Gastroesophageal sphincter (tissue), 3 donors: ENCODE measurements around the gene PTPN2.

Source experiments
- POLR2A ChIP-seq, 2 donors: fragments of 450-650 bp; IDR thresholded peaks; one replicate each; pipeline ENCODE4 v1.6.1; 2017; ENCODE audit warnings: antibody characterized with exemption in 2 of 2, mild to moderate bottlenecking in 2 of 2, moderate library complexity in 1 of 2
- TF ChIP-seq, protein P1 (sequence below), 4 experiments: fragments of 200-600 bp in 2 of 4; fragments of 450-650 bp in 2 of 4; sonication (generic) in 1 of 4; IDR thresholded peaks; one replicate each; pipeline ENCODE4 v1.5.1; 2017 to 2019; ENCODE audit warnings: antibody characterized with exemption in 4 of 4, mild to moderate bottlenecking in 2 of 4, moderate library complexity in 2 of 4

GRCh38 chr18:12929477-12930083, 45.5 kb upstream of the PTPN2 start:
- TF ChIP-seq, protein P1, sequence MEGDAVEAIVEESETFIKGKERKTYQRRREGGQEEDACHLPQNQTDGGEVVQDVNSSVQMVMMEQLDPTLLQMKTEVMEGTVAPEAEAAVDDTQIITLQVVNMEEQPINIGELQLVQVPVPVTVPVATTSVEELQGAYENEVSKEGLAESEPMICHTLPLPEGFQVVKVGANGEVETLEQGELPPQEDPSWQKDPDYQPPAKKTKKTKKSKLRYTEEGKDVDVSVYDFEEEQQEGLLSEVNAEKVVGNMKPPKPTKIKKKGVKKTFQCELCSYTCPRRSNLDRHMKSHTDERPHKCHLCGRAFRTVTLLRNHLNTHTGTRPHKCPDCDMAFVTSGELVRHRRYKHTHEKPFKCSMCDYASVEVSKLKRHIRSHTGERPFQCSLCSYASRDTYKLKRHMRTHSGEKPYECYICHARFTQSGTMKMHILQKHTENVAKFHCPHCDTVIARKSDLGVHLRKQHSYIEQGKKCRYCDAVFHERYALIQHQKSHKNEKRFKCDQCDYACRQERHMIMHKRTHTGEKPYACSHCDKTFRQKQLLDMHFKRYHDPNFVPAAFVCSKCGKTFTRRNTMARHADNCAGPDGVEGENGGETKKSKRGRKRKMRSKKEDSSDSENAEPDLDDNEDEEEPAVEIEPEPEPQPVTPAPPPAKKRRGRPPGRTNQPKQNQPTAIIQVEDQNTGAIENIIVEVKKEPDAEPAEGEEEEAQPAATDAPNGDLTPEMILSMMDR (IDR thresholded peaks at IDR 0.05) = no peak
- TF ChIP-seq POLR2A (IDR thresholded peaks at IDR 0.05) = no peak
